HPDE6-E6E7 (cell line): Measurements from ENCODE around the gene UBASH3B.
A peak's percentile ranks its signal among the peaks of the same experiment; 100 is the strongest.

Experiments used
- DNase-seq: peaks from one replicate; pipeline ENCODE4 v3.0.0; 2011; ENCODE audit warnings: missing footprints; ENCODE audit errors: extremely low spot score

The UBASH3B gene

DNA sequence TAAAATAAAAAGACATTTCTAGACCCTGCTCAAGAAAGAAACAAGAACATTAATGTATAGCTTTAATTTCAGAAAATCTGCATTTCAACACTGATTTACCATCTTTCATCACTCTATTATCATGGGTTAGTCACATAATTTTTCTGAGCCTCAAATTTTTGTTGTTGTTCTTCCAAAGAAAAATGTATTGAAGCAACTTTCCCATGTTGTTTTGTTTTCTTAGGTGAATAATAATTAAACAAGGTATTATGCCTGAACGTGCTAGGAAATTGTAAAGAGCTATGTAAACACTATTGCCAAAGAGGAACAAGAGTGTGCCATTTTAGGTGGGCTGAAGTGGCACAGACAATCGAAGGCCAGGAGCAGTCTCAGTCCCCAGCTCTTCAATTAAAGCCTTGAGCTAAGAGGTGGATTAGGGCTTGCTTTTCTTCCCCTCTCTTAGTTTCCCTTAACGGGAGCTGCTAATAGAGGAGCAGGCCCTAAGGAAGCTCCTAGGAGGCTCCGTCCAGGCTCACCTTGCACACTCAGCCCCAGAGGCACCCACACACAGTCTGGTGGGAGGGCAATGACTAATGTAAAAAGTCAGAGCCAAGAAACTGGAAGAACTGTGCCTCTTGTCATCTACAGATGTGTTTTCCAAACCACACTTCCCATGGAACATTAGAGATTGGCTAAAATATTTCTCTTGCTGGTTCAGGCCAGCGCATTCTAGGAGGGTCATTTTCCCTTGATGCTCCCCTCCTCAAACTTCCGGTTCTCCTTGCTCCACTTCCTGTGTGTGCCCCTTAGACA is 8.8 kb upstream of the UBASH3B start:
- no peak for DNase-seq

- no peak for DNase-seq
These were observed 7.7 kb upstream of the UBASH3B start for GRCh38 chr11:122647736-122648275.

DNA sequence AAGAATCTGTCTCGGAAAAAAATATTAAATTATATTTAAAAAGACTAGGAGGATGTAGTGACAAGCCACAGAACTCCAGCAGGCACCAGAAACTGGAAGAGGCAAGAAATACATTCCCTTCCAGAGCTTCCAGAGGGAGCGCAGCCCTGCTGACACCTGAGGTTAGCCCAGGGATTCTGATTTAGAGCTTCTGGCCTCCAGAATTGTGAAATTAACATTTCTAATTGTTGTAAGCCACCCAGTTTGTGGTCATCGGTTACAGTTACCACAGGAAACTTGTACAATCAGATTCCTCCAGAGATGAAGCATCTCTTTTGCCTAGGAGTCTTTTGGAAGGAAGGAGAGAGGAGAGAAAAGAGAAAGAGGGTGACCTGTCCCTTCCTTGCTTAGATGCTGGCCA is 6.4 kb upstream of the UBASH3B start:
- no peak for DNase-seq

DNA sequence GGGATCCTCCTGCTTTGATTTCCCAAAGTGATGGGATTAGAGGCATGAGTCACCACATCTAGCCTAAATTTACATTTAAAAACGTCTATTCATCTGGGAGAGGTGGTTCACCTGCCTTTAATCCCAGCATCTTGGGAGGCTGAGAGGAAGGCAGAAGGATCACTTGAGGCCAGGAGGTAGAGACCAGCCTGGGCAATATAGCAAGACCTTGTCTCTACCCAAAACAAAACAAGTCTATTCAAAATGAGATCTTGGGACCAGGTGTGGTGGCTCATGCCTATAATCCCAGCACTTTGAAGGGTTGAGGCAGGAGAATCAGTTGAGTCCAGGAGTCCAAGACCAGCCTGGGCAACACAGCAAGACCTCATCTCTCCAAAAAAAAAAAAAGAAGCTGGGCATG is 4.9 kb upstream of the UBASH3B start:
- no peak for DNase-seq

GRCh38 chr11:122652495-122652894 is 3.0 kb upstream of the UBASH3B start:
- no peak for DNase-seq

- DNase-seq = no peak
These were observed 1.5 kb upstream of the UBASH3B start for GRCh38 chr11:122653916-122654585.

DNA sequence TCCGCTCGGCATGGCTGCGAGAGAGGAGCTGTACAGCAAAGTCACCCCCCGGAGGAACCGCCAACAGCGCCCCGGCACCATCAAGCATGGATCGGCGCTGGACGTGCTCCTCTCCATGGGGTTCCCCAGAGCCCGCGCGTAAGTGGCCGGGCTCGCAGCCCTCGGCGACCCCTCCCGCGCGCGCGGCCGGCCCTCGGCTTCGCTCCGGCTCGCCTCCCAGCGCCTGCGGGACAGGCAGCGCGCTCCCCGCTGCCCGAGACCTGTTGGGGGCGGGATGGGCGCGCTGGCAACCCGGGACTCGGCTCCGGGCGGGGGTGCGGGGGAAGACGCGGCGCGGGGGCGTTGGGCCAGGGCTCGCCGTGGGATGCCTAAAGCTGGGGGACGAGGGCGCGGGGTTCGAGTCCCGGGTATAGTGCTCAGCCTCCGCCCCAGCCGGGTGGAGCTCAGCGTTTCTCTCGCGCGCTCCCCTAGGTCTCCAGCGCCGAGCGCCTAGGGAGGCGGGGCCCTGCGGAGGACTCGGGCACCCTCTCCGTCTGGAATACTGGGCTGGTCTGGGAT is 630 bp downstream of the UBASH3B start:
- DNase-seq = peak; percentile 54

- DNase-seq = no peak
These were observed 1.1 kb downstream of the UBASH3B start for GRCh38 chr11:122656631-122657101.

DNA sequence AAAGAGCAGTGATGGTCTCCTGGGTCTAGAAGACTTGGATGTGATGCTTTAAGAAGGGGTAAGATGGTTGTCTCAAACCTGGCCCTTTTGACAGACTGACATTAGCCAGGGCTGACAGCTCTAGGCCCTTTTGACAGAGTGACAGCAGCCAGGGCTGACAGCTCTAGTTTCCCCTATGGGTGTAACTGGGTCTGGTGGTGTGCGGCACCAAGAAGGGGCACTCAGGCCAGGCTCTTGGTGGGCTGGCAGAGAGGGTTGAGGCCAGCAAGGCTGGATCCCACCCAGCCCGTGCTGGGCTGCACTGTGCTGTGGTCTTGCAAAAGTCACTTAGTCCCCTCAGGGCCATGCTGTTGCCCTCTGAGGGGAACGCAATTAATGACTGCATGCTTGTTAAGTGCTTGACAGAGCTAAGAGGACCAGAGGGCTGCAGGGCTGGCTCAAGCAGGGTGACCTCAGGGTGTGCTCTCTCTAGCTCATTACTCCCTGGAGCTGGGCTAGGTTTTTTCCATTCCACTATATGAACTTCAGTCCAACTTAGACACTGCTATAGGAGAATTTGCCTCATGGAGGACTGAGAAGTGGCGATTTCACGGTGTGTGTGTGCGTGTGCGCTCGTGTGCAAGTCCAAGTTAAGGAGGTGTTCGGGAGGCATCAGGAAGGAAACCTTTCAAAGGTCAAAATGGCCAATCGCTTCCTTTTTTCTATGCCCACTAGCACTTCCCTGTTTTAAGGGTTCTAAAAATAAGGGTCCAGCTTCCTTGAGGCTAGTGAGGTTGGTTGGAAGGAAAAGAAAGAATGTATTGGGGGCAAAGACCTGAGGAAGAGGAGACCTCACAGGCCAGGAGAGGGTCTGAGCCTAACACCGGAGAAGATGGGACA is 4.4 kb downstream of the UBASH3B start:
- no peak for DNase-seq

- no peak for DNase-seq
These were observed 5.8 kb downstream of the UBASH3B start for GRCh38 chr11:122661182-122661945.

- no peak for DNase-seq
These were observed 7.7 kb downstream of the UBASH3B start for GRCh38 chr11:122663056-122663740.

DNA sequence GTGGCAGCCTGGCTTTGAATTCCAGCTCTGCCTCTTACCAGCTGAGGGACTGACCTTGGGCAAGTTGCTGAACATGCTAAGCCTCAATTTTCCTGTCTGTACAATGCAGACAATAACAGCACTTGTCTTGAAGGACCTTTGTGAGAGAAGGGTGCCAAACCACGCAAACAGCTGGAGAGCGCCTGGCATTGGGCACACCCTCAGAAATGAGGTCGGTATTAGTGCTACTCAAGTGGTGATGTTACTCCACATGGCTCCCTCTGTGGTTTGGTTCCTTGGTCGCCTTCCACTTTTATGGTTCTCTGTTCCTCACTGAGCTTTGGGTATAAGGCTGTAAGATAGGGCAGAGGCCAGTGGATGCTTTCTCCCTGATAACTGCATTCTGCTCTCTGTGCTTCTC is 8.2 kb downstream of the UBASH3B start:
- DNase-seq = no peak

DNA sequence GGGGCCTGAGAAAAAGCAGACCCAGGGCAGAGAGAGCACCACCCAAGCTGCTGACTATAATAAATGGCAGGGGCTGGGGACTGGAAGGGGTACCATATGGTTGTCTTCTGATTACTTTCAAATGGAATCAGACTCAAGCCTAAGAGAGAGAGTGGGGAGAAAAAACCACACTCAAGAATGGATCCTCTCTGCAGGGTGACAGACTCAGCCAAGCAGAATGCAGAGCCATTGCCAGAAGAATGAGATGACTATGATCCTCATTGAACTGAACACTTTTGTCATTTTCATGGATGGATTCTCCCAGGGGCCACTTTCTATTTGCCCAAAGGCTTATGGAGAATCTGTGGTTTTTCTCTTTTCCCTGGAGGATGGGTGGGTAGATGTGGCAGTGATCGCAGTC is 8.7 kb downstream of the UBASH3B start:
- no peak for DNase-seq

GRCh38 chr11:122665861-122666260 is 10.3 kb downstream of the UBASH3B start:
- no peak for DNase-seq

GRCh38 chr11:122666743-122667142 is 11.2 kb downstream of the UBASH3B start:
- no peak for DNase-seq

GRCh38 chr11:122668562-122669090 is 13.1 kb downstream of the UBASH3B start:
- DNase-seq = no peak

GRCh38 chr11:122670131-122670530 is 14.6 kb downstream of the UBASH3B start:
- DNase-seq = no peak

DNA sequence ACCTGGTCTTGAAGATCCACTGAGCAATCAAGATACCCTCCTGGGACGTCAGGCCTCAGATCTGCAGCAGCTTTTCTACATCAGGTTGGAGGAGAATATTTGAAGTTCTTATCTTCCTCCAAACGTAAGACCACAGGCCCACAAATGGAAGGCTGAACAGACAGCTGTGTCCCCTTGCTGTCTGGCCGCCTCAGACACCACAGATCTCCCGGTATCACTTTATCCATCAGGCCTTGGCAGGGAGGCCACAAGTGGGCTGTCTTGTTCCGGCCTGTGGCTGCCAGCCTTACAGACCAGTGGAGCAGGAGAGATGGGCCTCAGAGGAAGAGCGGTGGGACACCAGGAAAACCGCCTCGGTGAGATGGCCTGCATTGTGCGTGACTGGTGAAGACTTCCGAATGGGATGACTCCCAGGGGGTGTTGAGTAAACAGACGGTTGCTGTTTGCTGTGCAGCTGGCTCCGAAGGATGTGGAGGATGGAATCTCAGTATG is 15.9 kb downstream of the UBASH3B start:
- DNase-seq = no peak

GRCh38 chr11:122672892-122673291 is 17.4 kb downstream of the UBASH3B start:
- DNase-seq = no peak

- DNase-seq = no peak
These were observed 18.2 kb downstream of the UBASH3B start for GRCh38 chr11:122673701-122674100.
